ENCODE results near the gene SLC16A9.
A peak's percentile ranks its signal among the peaks of the same experiment; 100 is the strongest.

SLC16A9 gene, protein sequence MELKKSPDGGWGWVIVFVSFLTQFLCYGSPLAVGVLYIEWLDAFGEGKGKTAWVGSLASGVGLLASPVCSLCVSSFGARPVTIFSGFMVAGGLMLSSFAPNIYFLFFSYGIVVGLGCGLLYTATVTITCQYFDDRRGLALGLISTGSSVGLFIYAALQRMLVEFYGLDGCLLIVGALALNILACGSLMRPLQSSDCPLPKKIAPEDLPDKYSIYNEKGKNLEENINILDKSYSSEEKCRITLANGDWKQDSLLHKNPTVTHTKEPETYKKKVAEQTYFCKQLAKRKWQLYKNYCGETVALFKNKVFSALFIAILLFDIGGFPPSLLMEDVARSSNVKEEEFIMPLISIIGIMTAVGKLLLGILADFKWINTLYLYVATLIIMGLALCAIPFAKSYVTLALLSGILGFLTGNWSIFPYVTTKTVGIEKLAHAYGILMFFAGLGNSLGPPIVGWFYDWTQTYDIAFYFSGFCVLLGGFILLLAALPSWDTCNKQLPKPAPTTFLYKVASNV

DNA sequence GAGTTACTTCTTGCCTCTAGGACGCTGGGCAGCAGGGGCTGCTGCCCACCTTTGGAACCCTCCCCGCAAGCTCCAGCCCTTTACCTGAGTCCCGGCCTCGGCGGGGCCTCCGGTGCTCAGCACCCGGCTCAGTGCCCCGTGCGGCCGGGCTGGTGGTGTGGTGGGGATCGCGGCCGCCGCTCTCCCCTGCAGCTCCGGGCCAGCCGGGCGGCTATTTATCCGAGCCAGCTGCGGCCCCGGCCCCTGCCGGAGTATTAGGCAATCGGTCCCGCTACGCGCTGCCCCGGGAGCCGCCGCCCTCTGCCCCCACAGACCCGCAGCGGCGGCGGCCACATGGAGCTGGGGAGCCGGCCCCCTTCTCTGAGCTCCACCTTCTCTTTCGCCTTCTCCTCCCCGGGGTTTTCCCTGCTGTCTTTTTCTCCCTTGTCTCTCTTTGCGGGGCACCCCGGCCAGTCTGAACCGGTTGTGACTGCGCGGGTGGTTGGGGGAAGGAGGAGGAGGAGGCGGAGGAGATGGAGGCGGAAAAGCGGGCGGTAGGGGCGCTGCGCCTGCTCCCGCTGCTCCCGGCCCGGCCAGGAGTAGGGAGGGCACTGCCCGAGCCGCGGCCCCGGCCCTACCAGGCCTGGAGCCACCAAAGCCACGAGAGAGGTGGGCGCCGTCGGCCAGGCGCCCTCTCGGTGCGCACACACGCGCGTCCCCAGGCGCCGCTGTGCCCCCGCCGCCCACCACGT lies at the start of gene SLC16A9:
Gene SLC16A9, minus strand, starts transcription at position 456 of the 731 bp plus-strand sequence. CDS start 25,559 bp downstream, outside the sequence.
- H3K4me3 ChIP-seq (ENCODE audit: low read depth, low read length, poor library complexity, severe bottlenecking), result no peak within 1 kb of the TSS
- no peaks in the 10 kb centered on the region for H3K4me1 ChIP-seq (ENCODE audit: insufficient read depth, low read length, severe bottlenecking)
- H3K27ac ChIP-seq (ENCODE audit: low read depth, low read length, poor library complexity, severe bottlenecking), result no peak within 1 kb of the TSS
- H3K9me2 ChIP-seq (ENCODE audit: low read depth, low read length), result no peaks in the 10 kb centered on the region
- H3K9ac ChIP-seq (ENCODE audit: low read length), result no peak within 1 kb of the TSS
- H3K27me3 ChIP-seq (ENCODE audit: insufficient read depth, low read length), result no peaks in the 10 kb centered on the region
- H3K4me2 ChIP-seq (ENCODE audit: low read length), result peak within 1 kb of the TSS; percentile 0; the same call in 1 of the 2 replicates
- no peaks in the 10 kb centered on the region for H3F3A ChIP-seq (ENCODE audit: insufficient read depth, low read length)
- no peaks in the 10 kb centered on the region for H4K20me1 ChIP-seq (ENCODE audit: insufficient read depth, low read length)
- TF ChIP-seq EZH2 (IDR thresholded peaks at IDR 0.05; ENCODE audit: borderline replicate concordance, low read length), result no peak
- TF ChIP-seq, protein P1, sequence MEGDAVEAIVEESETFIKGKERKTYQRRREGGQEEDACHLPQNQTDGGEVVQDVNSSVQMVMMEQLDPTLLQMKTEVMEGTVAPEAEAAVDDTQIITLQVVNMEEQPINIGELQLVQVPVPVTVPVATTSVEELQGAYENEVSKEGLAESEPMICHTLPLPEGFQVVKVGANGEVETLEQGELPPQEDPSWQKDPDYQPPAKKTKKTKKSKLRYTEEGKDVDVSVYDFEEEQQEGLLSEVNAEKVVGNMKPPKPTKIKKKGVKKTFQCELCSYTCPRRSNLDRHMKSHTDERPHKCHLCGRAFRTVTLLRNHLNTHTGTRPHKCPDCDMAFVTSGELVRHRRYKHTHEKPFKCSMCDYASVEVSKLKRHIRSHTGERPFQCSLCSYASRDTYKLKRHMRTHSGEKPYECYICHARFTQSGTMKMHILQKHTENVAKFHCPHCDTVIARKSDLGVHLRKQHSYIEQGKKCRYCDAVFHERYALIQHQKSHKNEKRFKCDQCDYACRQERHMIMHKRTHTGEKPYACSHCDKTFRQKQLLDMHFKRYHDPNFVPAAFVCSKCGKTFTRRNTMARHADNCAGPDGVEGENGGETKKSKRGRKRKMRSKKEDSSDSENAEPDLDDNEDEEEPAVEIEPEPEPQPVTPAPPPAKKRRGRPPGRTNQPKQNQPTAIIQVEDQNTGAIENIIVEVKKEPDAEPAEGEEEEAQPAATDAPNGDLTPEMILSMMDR (IDR thresholded peaks at IDR 0.05; ENCODE audit: low read length), result no peak
- H3K9me3 ChIP-seq (ENCODE audit: low read length), result no peaks in the 10 kb centered on the region
- H3K79me2 ChIP-seq (ENCODE audit: insufficient read depth, low read length), result no peaks in the 10 kb centered on the region
- no peak within 1 kb of the TSS for H2AFZ ChIP-seq (ENCODE audit: low read length)
- no peaks in the 10 kb centered on the region for H3K36me3 ChIP-seq (ENCODE audit: insufficient read depth, low read length)

DNA sequence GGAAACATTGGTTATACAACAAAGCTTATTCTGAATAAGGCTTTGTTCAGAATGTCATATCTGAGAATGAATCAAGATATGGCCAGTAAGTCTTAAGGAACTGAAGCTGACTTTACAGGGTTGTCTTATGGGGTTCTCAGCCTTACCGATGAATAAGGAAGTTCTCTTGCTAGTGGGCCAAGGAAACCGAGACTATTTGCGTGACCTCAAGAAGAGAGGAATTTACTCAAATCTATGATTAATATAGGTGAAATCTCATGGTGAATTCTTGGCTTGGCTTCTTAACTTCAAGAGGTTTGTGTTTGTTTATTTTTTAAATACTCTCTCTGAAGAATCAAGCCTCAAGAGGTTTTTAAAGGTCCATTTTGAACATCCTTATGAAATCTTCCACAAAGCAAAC lies 48.3 kb upstream of the SLC16A9 start:
- no peaks in the 10 kb centered on the region for H3K9me2 ChIP-seq (ENCODE audit: low read depth, low read length)
- H3K27ac ChIP-seq (ENCODE audit: low read depth, low read length, poor library complexity, severe bottlenecking), result no peak overlapping the region
- no peaks in the 10 kb centered on the region for H4K20me1 ChIP-seq (ENCODE audit: insufficient read depth, low read length)
- H3K4me3 ChIP-seq (ENCODE audit: low read depth, low read length, poor library complexity, severe bottlenecking), result no peak overlapping the region
- H3K36me3 ChIP-seq (ENCODE audit: insufficient read depth, low read length), result no peaks in the 10 kb centered on the region
- no peak overlapping the region for H2AFZ ChIP-seq (ENCODE audit: low read length)
- H3K27me3 ChIP-seq (ENCODE audit: insufficient read depth, low read length), result no peaks in the 10 kb centered on the region
- no peak overlapping the region for H3K4me2 ChIP-seq (ENCODE audit: low read length)
- no peaks in the 10 kb centered on the region for H3K4me1 ChIP-seq (ENCODE audit: insufficient read depth, low read length, severe bottlenecking)
- no peak overlapping the region for H3K9ac ChIP-seq (ENCODE audit: low read length)
- no peaks in the 10 kb centered on the region for H3K9me3 ChIP-seq (ENCODE audit: low read length)
- no peak for TF ChIP-seq EZH2 (IDR thresholded peaks at IDR 0.05; ENCODE audit: borderline replicate concordance, low read length)
- TF ChIP-seq, protein P1 (IDR thresholded peaks at IDR 0.05; ENCODE audit: low read length), result no peak
- H3K79me2 ChIP-seq (ENCODE audit: insufficient read depth, low read length), result no peaks in the 10 kb centered on the region
- no peaks in the 10 kb centered on the region for H3F3A ChIP-seq (ENCODE audit: insufficient read depth, low read length)

DNA sequence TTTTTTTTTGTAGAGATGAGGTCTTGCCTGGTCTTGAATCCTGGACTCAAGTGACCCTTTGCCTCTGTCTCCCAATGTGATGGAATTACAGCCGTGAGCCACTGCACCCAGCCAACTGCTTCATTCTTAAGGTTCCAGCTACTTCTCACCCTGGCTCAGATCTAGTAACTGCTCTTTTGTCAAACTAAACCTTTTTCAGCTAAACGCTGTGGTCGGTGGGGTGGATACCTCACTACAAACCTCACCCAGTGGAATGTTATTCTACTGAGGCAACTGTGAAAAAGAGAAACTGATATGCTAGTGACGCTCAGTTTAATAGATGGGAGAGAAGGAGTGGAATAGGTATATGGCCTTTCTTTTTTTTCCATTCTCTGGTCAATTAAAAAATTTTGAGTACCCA lies 45.3 kb upstream of the SLC16A9 start:
- H3K4me3 ChIP-seq (ENCODE audit: low read depth, low read length, poor library complexity, severe bottlenecking), result no peak overlapping the region
- H2AFZ ChIP-seq (ENCODE audit: low read length), result no peak overlapping the region
- no peaks in the 10 kb centered on the region for H3K79me2 ChIP-seq (ENCODE audit: insufficient read depth, low read length)
- H3K4me1 ChIP-seq (ENCODE audit: insufficient read depth, low read length, severe bottlenecking), result no peaks in the 10 kb centered on the region
- H3K9me2 ChIP-seq (ENCODE audit: low read depth, low read length), result no peaks in the 10 kb centered on the region
- H3K27me3 ChIP-seq (ENCODE audit: insufficient read depth, low read length), result no peaks in the 10 kb centered on the region
- no peak overlapping the region for H3K27ac ChIP-seq (ENCODE audit: low read depth, low read length, poor library complexity, severe bottlenecking)
- no peak overlapping the region for H3K9ac ChIP-seq (ENCODE audit: low read length)
- H4K20me1 ChIP-seq (ENCODE audit: insufficient read depth, low read length), result no peaks in the 10 kb centered on the region
- no peaks in the 10 kb centered on the region for H3K36me3 ChIP-seq (ENCODE audit: insufficient read depth, low read length)
- no peaks in the 10 kb centered on the region for H3K9me3 ChIP-seq (ENCODE audit: low read length)
- no peak for TF ChIP-seq EZH2 (IDR thresholded peaks at IDR 0.05; ENCODE audit: borderline replicate concordance, low read length)
- TF ChIP-seq, protein P1 (IDR thresholded peaks at IDR 0.05; ENCODE audit: low read length), result no peak
- no peak overlapping the region for H3K4me2 ChIP-seq (ENCODE audit: low read length)
- no peaks in the 10 kb centered on the region for H3F3A ChIP-seq (ENCODE audit: insufficient read depth, low read length)
